ENCODE measurements around the gene SORCS3. TPM values are rescaled to one million over a fixed set of nuclear protein-coding genes. Genes with fewer than 3 reads are reported as not detected.

SORCS3 gene
- total and polyA plus RNA-seq, 2 of the 4 experiments (the other 2 are of a cell fraction): not detected

DNA sequence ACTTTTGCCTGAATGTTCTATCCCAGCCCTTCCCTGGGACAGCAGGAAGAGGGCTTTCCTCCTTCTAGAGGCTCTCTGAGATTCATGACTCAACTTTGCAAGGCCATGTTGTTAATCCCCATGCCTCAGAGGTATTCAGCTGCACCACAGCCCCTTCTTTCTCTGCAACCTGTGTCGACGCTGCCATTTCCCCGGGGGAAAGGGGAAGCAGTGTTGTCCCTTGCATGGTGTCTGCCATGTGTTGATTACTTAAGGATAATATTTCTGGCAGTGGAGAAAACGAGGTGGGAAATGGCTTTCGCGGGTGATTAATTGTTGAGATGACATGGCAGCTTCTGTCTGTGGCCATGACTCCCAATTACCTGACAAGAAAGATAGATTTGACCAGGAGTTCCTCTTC, 133.1 kb downstream of the SORCS3 start:
- no peak overlapping the region for H2BK15ac ChIP-seq (ENCODE audit: low read depth, low read length)
- no peak overlapping the region for H3K18ac ChIP-seq (ENCODE audit: low read depth, low read length)
- TF ChIP-seq SMC3 (IDR thresholded peaks at IDR 0.05; ENCODE audit: low read depth, low read length): no peak
- TF ChIP-seq FOS (IDR thresholded peaks at IDR 0.05; ENCODE audit: low read depth, low read length): no peak
- no peak for TF ChIP-seq MAZ (IDR thresholded peaks at IDR 0.05; ENCODE audit: borderline replicate concordance, low read depth, low read length)
- TF ChIP-seq RAD21 (IDR thresholded peaks at IDR 0.05; ENCODE audit: low read length): no peak
- no peak for TF ChIP-seq RFX5 (IDR thresholded peaks at IDR 0.05; ENCODE audit: low read depth, low read length)
- no peak for TF ChIP-seq BHLHE40 (IDR thresholded peaks at IDR 0.05; ENCODE audit: low read depth, low read length)
- no peak for TF ChIP-seq MAFK (IDR thresholded peaks at IDR 0.05; ENCODE audit: low read depth, low read length)
- no peak for TF ChIP-seq POLR2A (IDR thresholded peaks at IDR 0.05; ENCODE audit: low read depth, low read length)
- no peak for TF ChIP-seq RCOR1 (IDR thresholded peaks at IDR 0.05; ENCODE audit: insufficient replicate concordance, low read length)
- TF ChIP-seq NFE2L2 (IDR thresholded peaks at IDR 0.05; ENCODE audit: low read depth, low read length): no peak
- TF ChIP-seq, protein P1, sequence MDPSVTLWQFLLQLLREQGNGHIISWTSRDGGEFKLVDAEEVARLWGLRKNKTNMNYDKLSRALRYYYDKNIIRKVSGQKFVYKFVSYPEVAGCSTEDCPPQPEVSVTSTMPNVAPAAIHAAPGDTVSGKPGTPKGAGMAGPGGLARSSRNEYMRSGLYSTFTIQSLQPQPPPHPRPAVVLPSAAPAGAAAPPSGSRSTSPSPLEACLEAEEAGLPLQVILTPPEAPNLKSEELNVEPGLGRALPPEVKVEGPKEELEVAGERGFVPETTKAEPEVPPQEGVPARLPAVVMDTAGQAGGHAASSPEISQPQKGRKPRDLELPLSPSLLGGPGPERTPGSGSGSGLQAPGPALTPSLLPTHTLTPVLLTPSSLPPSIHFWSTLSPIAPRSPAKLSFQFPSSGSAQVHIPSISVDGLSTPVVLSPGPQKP (IDR thresholded peaks at IDR 0.05; ENCODE audit: borderline replicate concordance, low read depth, low read length): no peak
- no peak for TF ChIP-seq MXI1 (IDR thresholded peaks at IDR 0.05; ENCODE audit: borderline replicate concordance, low read depth, low read length)
- no peak for TF ChIP-seq CHD1 (IDR thresholded peaks at IDR 0.05; ENCODE audit: low read depth, low read length)
- no peak overlapping the region for H4K8ac ChIP-seq (ENCODE audit: low read depth in 2 of 2, low read length in 2 of 2)
- in situ Hi-C loops (cut with MboI; ENCODE audit: low sequenced_read_pairs) (no loop called here), intact Hi-C loops (cut with micrococcal nuclease) (no loop called here), dilution Hi-C loops (cut with HindIII; ENCODE audit: low sequenced_read_pairs, unreplicated experiment) (no loop called here)
- BruUV-seq (replicated peaks): no TSS peak
- H3K27me3 ChIP-seq (ENCODE audit: control insufficient read depth, insufficient read depth, low read length): no peaks in the 10 kb centered on the region
- no peaks in the 10 kb centered on the region for H3K9me1 ChIP-seq (ENCODE audit: insufficient read depth, low read length)
- H2BK120ac ChIP-seq (ENCODE audit: low read depth, low read length): no peak overlapping the region
- no peak overlapping the region for H2BK20ac ChIP-seq (ENCODE audit: low read depth, low read length)
- H2AFZ ChIP-seq (replicated peaks; ENCODE audit: low read length, poor library complexity): no peak overlapping the region
- H3K4me2 ChIP-seq (ENCODE audit: low read depth, low read length): no peak overlapping the region
- no peak overlapping the region for H3K56ac ChIP-seq (ENCODE audit: extremely low read depth, insufficient read depth, low read length)
- no peak overlapping the region for H2BK5ac ChIP-seq (ENCODE audit: low read depth, low read length, poor library complexity, severe bottlenecking)
- no peak overlapping the region for H2AK5ac ChIP-seq (ENCODE audit: low read depth, low read length)
- no peak overlapping the region for H2AK9ac ChIP-seq (replicated peaks; ENCODE audit: low read depth, low read length, poor library complexity)
- H4K91ac ChIP-seq (ENCODE audit: insufficient read depth, low read depth, low read length): no peak overlapping the region
- no peaks in the 10 kb centered on the region for H4K20me1 ChIP-seq (ENCODE audit: insufficient read depth, low read length)
- no peak overlapping the region for H3K4ac ChIP-seq (ENCODE audit: low read depth, low read length)
- no peak for DNase-seq
- ChIA-PET CTCF (no interaction called here), POLR2A (ENCODE audit: unreplicated experiment) (no interaction called here)
- H3K9me3 ChIP-seq (ENCODE audit: control insufficient read depth, insufficient read depth, low read length): peaks cover 30% of the 10 kb centered on the region
- no peaks in the 10 kb centered on the region for H3K36me3 ChIP-seq (ENCODE audit: control insufficient read depth, insufficient read depth, low read length)
- no peaks in the 10 kb centered on the region for H3K4me1 ChIP-seq (ENCODE audit: control insufficient read depth, insufficient read depth, low read length)
- H4K5ac ChIP-seq (ENCODE audit: low read depth, low read length): no peak overlapping the region
- H3K9ac ChIP-seq (ENCODE audit: low read depth, low read length): no peak overlapping the region
- no peak overlapping the region for H3K4me3 ChIP-seq (ENCODE audit: insufficient read depth, low read depth, low read length)
- no peak for ATAC-seq (ENCODE audit: low read depth)
- H3K23ac ChIP-seq (ENCODE audit: low read depth, low read length): no peak overlapping the region
- WGBS, 2 experiments (ENCODE audit: extremely low coverage in 2 of 2, insufficient read length in 1 of 2): no CpG with 5 or more reads among the region's 6 CpGs
- no peaks in the 10 kb centered on the region for H3K79me1 ChIP-seq (ENCODE audit: low read depth in 1 of 2, low read length in 2 of 2)
- H3K14ac ChIP-seq (replicated peaks; ENCODE audit: low read depth, low read length): no peak overlapping the region
- no peak overlapping the region for H3K27ac ChIP-seq (ENCODE audit: insufficient read depth, low read length)

Data from IMR-90 (cell line).